GM19438 (cell line): ENCODE data around the gene NT5C1B.

Experiments used
- ATAC-seq: cut with Tn5 transposase; IDR thresholded peaks from one replicate; pipeline ENCODE4 v1.9.1; 2021; ENCODE audit warnings: low read depth; ENCODE audit not compliant: unreplicated experiment

The NT5C1B gene

DNA sequence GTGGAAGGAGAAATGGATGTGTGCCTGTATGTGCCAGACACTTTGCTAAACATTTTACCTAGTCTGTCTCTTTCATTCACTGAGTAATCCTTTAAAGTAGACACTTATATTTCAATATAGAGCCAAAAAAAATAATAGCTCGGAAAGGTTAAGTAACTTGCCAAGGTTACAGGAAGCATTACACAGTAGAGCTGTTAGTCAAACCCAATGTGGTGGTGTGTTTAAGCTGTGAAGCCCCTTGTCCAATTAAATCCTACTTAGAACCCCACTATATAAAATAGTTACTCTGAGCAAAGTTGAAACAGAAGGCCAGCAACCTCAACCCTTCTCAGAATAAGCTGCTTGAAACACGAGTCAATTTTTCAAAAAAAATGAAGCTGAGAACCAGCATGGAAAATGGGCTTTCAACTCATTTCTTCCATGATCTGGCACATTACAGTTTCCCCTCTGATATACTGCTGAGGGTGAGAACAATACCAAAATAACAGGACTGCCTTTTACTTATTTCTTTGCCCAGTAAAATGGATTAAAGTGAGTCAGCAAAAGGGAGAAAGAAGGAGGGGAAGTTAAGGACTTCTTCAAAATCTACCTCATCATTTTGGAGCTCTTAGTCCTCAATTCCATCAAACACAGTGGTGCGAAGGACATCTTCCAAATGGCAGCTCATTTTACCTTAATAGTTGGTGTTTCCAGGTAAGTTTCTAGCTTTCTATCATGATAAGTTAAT lies 36.9 kb downstream of the NT5C1B start:
- ATAC-seq = no peak

DNA sequence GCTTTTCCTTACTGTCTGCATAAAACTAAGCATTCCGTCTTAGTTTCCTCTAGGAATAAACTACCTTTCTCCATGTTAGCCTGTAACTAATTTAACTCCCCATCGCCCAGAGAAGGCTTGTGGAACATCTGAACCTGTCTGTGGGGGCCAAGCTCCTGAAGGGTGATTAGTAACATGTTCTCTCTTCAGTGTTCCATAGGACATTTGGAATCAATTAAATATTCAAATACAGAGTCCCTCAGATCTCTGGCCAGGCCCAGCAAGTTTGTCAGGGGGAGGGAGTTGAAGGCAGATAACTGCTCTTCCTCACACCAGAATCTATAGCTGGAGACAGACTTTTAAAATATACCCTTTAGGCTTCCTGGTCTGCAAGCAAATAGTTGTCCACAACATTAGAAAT lies 37.7 kb downstream of the NT5C1B start:
- no peak for ATAC-seq

DNA sequence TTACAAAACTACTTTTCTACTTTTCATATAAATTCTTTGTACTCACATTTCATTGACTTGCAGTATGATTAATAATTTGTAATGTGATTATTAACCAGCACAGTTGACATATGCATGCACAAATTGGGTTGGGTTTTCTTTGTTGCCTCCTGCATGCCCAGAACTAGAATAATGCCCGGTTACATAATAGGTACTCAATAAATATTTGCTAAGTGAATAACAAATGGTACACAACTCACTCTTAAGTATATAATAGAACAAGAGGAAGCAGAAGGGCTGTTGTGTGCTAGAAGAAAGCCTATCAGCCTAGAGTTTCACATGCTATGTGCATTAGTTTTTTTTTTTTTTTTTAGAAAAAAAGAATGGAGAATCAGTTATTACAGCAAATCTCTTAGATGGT lies 38.2 kb downstream of the NT5C1B start:
- no peak for ATAC-seq

DNA sequence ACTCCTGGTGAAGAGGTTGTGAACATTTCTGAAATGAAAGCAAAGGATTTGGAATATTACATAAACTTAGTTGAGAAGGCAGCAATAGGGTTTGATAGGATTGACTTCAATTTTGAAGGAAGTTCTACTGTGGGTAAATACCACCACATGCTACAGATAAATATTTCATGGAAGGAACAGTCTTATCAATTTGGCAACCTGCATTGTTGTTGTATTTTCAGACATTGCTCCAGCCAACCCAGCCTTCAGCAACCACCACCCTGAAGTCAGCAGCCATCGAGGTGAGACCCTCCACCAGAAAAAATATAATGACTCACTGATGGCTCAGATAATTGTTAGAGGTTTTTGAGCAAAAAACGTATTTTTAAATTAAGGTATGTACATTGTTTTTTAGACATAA lies 38.9 kb downstream of the NT5C1B start:
- no peak for ATAC-seq

DNA sequence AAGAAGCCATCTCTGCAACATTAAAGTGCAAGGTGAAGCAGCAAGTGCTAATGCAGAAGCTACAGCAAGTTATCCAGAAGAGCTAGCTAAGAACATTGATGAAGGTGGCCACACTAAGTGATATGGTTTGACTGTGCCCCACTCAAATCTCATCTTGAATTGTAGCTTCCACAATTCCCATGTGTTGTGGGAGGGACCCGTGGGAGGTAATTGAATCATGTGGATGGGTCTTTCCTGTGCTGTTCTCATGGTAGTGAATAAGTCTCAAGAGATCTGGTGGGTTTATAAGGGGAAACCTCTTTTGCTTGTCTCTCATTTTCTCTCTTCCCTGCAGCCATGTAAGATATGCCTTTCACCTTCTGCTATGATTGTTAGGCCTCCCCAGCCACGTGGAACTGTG lies 40.3 kb downstream of the NT5C1B start:
- ATAC-seq = no peak

DNA sequence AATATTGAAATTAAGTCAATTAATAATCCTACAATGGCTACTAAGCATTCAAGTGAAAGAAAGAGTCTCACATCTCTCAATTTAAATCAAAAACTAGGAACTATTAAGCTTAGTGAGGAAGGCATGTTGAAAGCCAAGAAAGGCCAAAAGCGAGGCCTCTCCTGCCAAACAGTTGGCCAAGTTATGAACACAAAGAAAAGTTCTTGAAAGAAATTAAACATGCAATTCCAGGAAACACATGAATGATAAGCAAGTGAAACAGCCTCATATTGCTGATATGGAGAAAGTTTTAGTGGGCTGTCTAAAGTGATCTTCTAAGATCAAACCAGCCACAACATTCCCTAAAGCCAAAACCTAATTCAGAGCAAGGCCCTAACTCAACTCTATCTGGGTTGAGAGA lies 40.7 kb downstream of the NT5C1B start:
- no peak for ATAC-seq

DNA sequence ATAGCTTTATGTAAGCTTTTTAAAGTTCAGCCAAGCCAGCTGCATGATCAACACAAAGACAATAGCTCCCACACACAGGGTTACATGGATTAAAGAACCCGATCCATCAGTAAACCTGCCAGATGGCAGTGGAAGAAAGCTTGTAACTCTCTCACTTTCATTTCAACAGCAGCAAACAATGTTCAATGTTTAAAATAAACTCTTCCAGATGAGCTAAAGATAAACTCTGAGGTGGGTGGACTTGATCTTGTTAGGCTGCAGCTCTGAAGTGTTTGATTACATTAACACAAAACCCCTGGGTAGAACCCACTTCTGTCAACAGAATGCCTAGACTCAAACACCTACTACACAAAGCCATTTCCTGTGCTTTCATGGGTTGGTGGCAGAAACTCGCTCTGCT lies 42.8 kb downstream of the NT5C1B start:
- ATAC-seq = no peak

DNA sequence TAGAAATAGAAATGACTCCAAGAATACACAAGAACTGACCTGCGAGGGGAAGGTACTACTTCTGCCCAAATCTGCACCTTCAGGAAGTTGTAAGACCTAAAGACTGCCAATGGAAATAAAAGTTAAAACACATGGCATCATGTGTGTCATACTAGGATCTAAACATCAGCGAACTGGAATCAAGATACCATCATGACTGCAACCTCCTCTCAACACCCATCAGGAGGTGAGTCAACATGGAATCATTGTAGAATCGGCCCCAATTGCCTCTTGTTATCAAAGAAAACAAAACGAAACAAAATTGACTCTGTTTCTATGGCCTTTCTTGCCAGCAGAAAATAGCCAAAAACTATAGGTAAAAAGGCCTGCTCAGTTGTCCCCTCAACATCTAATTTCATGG lies 44.0 kb downstream of the NT5C1B start:
- ATAC-seq = no peak

DNA sequence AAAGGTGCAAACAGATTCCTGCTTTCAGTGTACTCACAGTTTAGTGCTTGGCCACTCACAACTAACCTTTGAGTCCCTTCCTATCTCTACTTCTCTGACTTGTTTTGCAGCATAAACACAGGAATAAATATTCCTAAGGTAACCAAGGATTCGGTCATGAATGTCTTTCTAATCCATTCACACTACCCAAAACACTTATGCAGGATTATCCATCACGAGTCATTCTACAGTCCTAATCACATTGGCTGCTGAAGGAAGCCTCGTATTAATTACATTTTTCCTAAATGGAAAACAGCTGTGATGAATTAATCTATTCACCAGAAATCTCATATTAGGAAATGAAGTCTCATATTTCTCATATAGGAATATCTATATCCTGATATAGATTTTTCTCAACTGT lies 45.2 kb downstream of the NT5C1B start:
- ATAC-seq = no peak

DNA sequence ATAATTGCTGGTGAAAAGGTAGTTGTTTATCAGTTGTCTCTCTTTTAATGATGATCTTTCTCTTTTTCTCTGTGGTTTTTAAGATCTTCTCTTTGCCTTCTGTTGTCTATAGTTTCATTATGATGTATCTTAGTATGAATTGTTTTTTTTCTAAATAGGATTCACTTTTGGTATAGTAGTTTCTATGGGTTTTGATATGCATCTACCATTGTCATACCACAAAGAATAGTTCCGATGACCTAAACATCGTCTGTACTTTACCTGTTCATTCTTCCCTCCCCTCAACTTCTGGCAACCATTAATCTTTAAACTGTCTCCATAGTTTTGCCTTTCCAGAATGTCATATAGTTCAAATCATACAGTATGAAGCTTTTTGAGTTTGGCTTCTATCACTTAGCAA lies 48.5 kb downstream of the NT5C1B start:
- no peak for ATAC-seq

DNA sequence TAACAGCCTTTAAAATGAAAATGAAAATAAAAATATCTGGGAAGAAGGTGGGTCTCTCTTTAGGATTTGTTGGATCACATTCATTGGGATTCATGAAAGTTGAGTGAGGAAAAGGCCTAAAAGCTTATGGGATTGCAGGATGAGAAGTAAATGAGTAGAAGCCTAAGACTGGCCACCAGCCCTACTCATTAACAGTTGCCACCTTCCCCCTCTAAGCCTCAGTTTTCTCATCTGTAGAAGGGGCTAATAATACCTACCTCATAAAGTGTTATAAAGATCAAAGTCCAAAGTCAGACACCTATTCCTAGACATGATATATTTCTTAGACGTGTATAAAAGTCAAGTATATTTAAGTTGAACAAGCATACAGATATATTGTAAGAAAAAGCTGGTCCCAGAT lies 52.7 kb downstream of the NT5C1B start:
- no peak for ATAC-seq

DNA sequence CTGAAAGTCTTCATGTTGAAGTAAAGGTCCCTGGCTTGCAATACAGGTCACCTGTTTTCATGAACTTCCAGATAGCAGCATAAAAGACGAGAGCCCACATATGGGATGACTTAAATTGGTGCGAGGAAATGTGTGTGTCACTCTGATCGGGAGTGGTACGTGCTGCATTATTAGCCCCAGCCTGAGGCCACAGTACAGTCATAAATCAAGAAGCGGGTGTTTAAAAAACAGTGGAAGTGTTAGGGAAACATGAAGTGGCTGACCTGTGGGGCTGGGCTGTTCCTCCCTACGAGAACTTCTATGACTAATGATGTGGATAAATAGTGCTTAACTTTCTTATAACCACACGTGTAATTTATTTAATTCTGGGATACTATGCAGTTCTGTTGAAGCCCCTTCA lies 53.3 kb downstream of the NT5C1B start:
- ATAC-seq = no peak

DNA sequence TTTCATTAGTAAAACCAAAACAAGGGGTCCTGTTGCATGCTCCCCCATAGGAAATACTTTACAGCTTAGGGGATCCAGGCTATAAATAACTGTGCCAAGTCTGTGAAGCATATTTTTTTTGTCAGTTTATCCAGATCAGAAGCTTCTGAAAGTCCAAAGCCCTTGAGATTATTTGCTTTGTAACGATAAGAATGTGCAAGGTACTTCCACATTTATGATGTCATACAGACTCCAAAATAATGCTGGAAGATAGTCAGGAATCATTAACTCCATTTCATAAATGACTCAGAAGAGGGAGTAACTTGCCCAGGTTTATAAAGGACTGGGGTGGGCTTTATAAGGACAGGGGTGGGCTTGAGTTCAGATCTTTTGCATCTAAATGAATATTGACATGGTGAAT lies 58.2 kb downstream of the NT5C1B start:
- ATAC-seq = no peak

DNA sequence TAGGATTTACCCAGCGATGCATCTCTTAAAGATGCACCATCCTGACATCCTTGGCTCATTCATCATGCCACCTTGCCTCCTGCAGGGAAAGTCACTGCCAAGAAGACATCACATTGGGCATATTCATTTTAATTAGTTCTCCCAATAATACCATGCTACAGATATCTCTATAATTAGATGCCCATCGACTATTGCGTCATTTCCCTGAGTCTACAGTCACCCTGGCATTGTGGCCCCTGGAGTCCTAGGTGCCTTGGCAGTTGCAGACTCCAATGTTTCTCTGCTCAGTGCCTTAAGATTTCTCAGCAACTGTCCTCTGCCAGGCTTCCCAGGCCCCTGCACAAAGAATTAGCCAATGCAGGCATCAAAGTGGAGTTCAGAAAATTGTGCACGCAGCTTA lies 61.5 kb downstream of the NT5C1B start:
- no peak for ATAC-seq

DNA sequence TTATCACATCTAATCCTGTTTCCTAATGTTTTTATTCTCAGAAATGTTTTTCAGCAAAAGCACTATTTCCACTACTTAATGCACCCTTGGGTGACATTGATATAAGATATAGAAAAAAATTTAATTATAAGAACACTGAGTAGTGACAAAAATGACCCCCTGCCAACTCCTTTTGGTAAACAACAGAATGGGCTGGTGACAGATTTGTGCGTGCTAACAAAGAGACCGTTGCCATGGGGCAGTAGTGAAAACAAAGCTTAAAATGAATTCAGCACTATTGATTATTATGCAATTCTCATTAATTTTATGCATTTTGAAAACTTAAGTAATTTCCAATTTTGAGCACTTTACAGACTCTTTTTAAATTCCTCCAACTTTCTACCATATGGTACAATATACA lies 62.0 kb downstream of the NT5C1B start:
- no peak for ATAC-seq

DNA sequence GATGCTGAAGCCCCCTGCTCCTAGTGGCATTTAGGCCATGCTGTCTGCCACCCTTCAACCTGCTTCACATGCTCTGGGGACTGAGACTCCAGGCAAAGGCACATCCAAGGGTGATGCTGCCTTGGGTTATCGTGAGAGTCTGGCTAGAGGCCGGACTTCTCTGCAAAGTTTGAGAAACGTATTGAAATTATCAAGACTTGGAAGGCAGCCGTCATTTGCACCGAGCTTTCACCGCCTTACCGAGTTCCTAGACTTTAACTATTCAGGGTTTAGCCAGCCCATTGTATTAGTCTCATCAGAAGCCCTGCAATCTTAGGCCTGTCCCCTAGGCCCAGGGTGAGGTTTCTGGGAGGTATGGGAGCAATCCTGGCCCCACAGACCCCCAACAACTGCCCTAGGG lies 62.9 kb downstream of the NT5C1B start:
- ATAC-seq = no peak

DNA sequence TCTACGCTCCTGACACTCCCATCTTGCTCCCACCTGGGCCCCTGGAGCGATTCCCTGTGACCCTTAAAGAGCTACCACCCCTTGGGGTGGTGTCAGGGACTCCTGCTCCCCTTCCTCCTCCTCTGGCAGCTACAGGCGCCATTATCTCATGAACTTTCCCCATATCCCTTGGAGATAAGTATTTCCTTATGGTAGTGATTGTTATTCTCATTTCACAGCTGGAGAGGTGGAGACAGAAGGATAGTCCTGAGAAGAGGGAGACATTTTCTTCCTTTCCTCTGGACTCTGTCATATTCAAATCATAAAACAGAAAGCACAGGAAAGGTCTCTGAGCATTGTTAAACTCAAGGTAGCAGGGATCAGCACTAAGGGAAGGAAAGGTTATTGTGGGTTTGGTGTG lies 63.5 kb downstream of the NT5C1B start:
- no peak for ATAC-seq

DNA sequence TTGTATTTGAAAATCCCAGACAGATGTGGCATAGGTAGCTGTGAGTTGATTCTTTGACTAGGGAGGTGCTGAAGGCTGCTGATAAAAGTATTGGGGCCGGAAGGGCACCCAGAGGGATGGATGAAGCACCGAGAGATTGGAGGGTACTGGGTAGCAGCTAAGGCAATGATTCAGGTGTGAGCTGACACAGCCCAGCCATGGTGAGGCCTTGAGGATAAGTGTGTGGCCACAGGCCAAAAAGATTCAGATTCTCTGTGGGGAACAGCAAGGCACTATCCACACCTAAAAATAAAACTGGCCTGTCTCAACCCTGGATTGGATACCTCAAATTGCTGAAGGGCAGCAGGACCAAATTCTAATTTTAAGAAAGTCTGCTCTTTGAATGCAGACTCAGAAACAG lies 64.1 kb downstream of the NT5C1B start:
- ATAC-seq = no peak

DNA sequence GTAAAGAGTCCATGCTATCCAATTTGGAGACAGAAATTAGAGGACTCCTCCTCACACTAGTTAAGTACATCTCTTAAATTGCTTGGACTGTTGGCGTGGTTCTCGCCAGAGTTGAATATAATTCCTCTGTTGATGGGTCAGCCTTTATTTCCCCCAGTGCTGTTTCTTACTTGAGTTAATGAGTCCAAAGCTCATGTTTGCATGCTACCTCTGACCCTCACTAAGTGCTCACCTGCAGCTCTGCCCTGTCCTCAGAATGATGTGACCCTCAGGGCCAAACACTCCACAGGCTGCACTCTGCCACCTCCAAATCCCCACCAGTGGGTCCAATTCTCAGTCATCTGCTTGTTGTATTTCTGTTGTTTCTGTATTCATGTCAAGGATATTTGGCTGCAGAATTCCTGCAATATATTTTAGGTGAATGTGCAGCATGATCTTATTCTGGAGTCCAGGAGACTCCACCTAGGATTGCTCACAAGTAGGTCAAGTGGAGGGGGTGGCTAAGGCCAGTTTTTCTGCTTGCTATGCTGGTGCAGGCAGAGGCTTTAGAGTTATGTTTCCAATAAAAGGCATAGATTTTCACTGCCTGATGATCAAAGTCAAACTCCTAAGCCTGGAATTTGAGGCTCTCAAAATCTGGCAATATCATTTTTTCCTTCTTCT lies 66.8 kb downstream of the NT5C1B start:
- no peak for ATAC-seq

DNA sequence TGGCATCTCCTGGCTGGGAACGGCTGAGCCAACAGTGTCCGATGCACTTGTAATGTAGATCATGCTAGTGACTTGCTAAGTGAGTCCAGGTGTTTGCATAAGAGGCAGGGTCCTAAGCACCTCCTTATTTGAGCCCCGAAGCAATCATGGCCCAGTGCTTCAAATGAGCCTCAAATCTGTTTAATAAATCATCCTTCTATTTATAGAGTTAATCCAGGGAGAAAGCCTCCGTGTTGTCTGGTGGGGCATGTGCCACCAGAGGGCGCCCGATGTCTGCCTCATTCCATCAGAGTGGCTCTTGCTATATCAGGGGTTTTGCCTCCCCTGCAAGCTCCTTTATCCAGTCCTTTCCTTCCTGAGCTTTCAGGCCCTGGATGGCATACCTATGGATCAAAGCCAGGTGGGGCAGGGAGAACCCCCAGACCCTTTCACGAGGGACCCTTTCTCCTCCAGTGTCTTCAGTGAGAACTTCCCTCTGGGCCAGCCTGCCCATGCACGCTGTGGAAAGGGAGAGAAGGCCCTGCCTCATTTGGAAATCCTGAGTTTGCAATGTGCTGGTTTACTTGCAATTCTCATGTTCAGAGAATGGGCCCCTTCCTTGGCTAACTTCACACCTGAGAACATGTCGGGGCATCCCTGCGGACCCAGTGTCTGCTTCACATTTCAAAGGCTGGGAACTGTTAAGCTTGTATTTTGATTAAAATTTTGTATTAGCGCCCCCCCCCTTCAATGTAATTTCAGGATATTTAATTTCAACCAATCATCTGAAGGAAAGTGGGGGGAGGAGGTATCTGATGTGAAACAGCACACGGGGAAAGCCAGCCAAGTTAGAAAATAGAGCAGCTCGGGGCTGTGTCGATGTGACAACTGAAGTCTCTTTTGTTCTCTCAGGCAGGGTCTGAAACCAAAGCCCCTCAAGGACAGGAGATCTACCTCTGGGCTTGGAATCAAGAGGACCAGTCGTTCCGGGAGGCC lies 68.6 kb downstream of the NT5C1B start:
- no peak for ATAC-seq

DNA sequence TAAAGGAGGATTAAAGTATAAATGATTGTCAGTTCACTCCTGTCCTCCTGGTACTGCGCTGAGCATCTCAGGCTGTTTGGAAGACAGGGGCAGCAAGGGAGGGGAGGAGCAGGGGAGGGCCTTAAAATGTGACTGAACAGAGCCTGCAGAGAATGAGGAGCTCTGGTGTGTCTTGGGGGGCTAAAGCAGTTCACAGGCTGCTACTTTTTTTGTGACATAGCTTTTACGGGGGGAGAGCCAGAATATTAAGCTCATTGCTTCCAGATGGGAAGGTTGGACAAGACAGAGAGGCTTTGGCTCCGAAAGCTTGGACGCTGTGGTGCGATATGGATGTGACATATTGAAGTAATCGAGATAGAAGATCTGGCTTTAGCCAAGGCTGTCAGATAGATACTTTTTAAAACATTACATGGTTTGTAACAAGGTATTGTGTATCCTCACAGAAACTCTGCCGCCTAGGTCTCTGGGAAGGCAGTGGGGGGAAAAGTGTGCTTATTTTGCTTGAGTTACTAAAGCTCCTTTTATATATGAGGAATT lies 69.4 kb downstream of the NT5C1B start:
- no peak for ATAC-seq
